K562 (cell line): ENCODE data around the gene SHFL. TPM values are rescaled to one million over a fixed set of nuclear protein-coding genes. Genes with fewer than 3 reads are reported as not detected.

Source experiments
- ATAC-seq: fragments of 200-7000 bp; cut with Tn5 transposase; 3 replicates; pipeline ENCODE4 v1.9.1; 2020; ENCODE audit warnings: moderate library complexity
- BruUV-seq: library from RNA; stranded (reverse); fragments of 400-500 nt; replicated peaks from 2 replicates; lab custom pipeline; 2021; lab: Mats Ljungman, UMichigan
- CTCF ChIA-PET: fragments of 300-600 bp; formaldehyde crosslinking; extraction: SDS; loops from one replicate; lab custom pipeline; 2021; ENCODE audit warnings: low intra/inter-chr PET ratio; lab: Yijun Ruan, JAX
- POLR2A ChIA-PET: fragments of 300-600, 350-650 bp; sonication (Branson Sonifier 250); formaldehyde crosslinking; extraction: SDS; loops from one replicate; lab custom pipeline; 2021; ENCODE audit warnings: antibody characterized with exemption, inconsistent platforms; lab: Yijun Ruan, JAX
- DNase-seq, 4 experiments: peaks; one replicate each; pipeline versions ENCODE4 v3.0.0 to v3.0.0-alpha.2; 2011 to 2018; ENCODE audit warnings: low spot score in 3 of 4, mixed read lengths in 3 of 4; ENCODE audit errors: extremely low read depth in 1 of 4
- FAIRE-seq: peaks from 2 replicates; lab custom pipeline; 2011; peaks lifted over from hg19 to GRCh38; lab: Jason Lieb, UNC
- H2AFZ ChIP-seq: 2 replicates; pipeline ENCODE4 v1.6.0; 2011; ENCODE audit warnings: low read depth, low read length, control low read depth, inconsistent platforms
- H3K27ac ChIP-seq: fragments of 200-600 bp; 3 replicates; pipeline ENCODE4 v1.8.0; 2011; ENCODE audit warnings: low read depth, mild to moderate bottlenecking, control low read depth, inconsistent platforms, low read length, moderate library complexity, mixed read lengths; ENCODE audit errors: extremely low read depth
- H3K27me3 ChIP-seq, 2 experiments: fragments of 300-600 bp in 1 of 2; 2 replicates in 1 of 2; 3 replicates in 1 of 2; pipeline versions ENCODE4 v1.6.0 to v1.8.0; 2011; ENCODE audit warnings: inconsistent platforms in 2 of 2, low read length in 2 of 2, mild to moderate bottlenecking in 1 of 2, mixed read lengths in 1 of 2, moderate library complexity in 1 of 2; ENCODE audit not compliant: control insufficient read depth in 2 of 2, insufficient read depth in 2 of 2
- H3K36me3 ChIP-seq: fragments of 300-600 bp; 3 replicates; pipeline ENCODE4 v1.8.0; 2011; ENCODE audit warnings: mild to moderate bottlenecking, low read length, inconsistent platforms; ENCODE audit not compliant: control insufficient read depth, insufficient read depth
- H3K4me1 ChIP-seq, 2 experiments: fragments of 200-600 bp in 1 of 2; replicated peaks in 1 of 2; 2 replicates in 1 of 2; 3 replicates in 1 of 2; pipeline versions ENCODE4 v1.5.1 to v1.8.0; 2011; ENCODE audit warnings: inconsistent platforms in 2 of 2, low read length in 2 of 2, mild to moderate bottlenecking in 1 of 2, mixed read lengths in 1 of 2, moderate library complexity in 1 of 2; ENCODE audit not compliant: control insufficient read depth in 2 of 2, insufficient read depth in 2 of 2
- H3K4me2 ChIP-seq: 2 replicates; pipeline ENCODE4 v1.6.1; 2011; ENCODE audit warnings: low read length, control low read depth, inconsistent platforms, mixed read lengths; ENCODE audit not compliant: insufficient read depth
- H3K4me3 ChIP-seq: fragments of 200-600 bp; sonication (generic), shearing (Covaris generic); 2 replicates; pipeline ENCODE4 v1.5.1; 2016; ENCODE audit warnings: control low read depth, inconsistent platforms
- H3K79me2 ChIP-seq: fragments of 200-600 bp; 3 replicates; pipeline ENCODE4 v1.8.0; 2011; ENCODE audit warnings: low read length, inconsistent platforms; ENCODE audit not compliant: control insufficient read depth, insufficient read depth
- H3K9ac ChIP-seq, 2 experiments: 2 replicates each; pipeline versions ENCODE4 v1.6.0 to v1.6.1; 2011; ENCODE audit warnings: low read depth in 2 of 2, low read length in 2 of 2, control low read depth in 1 of 2, inconsistent platforms in 1 of 2, mild to moderate bottlenecking in 1 of 2, mixed read lengths in 1 of 2; ENCODE audit not compliant: insufficient read depth in 1 of 2
- H3K9me1 ChIP-seq: one replicate; pipeline ENCODE4 v1.6.0; 2011; ENCODE audit warnings: inconsistent platforms, mild to moderate bottlenecking, low read length, moderate library complexity; ENCODE audit not compliant: control insufficient read depth, insufficient read depth
- H3K9me3 ChIP-seq: replicated peaks from 2 replicates; pipeline ENCODE4 v1.5.1; 2011; ENCODE audit warnings: low read depth, low read length, inconsistent platforms; ENCODE audit not compliant: control insufficient read depth, insufficient read depth
- H4K20me1 ChIP-seq: replicated peaks from 2 replicates; pipeline ENCODE4 v1.6.1; 2011; ENCODE audit warnings: low read length, inconsistent platforms, mixed read lengths; ENCODE audit not compliant: control insufficient read depth, insufficient read depth
- GABPB2 ChIP-seq: fragments of 250-450 bp; sonication (Bioruptor Pico); conservative IDR thresholded peaks from 2 replicates; pipeline ENCODE4 v1.5.1; 2021; ENCODE audit warnings: mild to moderate bottlenecking
- MED1 ChIP-seq: sonication (generic); formaldehyde crosslinking; IDR thresholded peaks from 2 replicates; pipeline ENCODE4 v1.8.1; 2023; ENCODE audit warnings: missing genetic modification reagents, borderline replicate concordance
- ZBTB33 ChIP-seq: sonication (generic); formaldehyde crosslinking; IDR thresholded peaks from 2 replicates; pipeline ENCODE4 v1.8.1; 2023; ENCODE audit warnings: mild to moderate bottlenecking, missing genetic modification reagents
- ZNF592 ChIP-seq: fragments of 450-650 bp; IDR thresholded peaks from 2 replicates; pipeline ENCODE4 v1.6.1; 2017; ENCODE audit warnings: antibody characterized with exemption, mild to moderate bottlenecking
- ZNF699 ChIP-seq: fragments of 250-450 bp; sonication (Bioruptor Pico); IDR thresholded peaks from 2 replicates; pipeline ENCODE4 v1.8.0; 2021; ENCODE audit warnings: mild to moderate bottlenecking, moderate library complexity; ENCODE audit not compliant: insufficient replicate concordance
- WGBS: fragments of 100-300 bp; shearing (Covaris generic); methylation state at CpG from one replicate; pipeline ENCODE4 v1.1.6; 2016; ENCODE audit warnings: low coverage, mixed read lengths; ENCODE audit not compliant: insufficient coverage; ENCODE audit errors: missing lambda C conversion rate; 5-methylcytosine and 5-hydroxymethylcytosine counted together
- in situ Hi-C: fragments of 300-500 bp; cut with MboI; formaldehyde crosslinking; loops from 4 replicates; pipeline ENCODE4 v1.15.0; 2018; ENCODE audit warnings: inconsistent platforms, mixed read lengths
- intact Hi-C: fragments of 100-400 bp; cut with micrococcal nuclease; formaldehyde crosslinking; loops from 2 replicates; pipeline ENCODE4 v1.14.2; 2022
- polyA plus RNA-seq, 8 experiments: library from polyadenylated mRNA; depleted of rRNA in 4 of 8; stranded (reverse) in 5 of 8; unstranded in 3 of 8; fragments of >200 nt; fragmentation: Nextera tagmentation in 2 of 8; fragmentation: Illumina TruSeq in 1 of 8; extraction: Ambion mirVana in 2 of 8; extraction: Trizol in 1 of 8; gene quantifications; 2 replicates each; pipeline versions ENCODE4 v1.2.1 to v1.2.3, GENCODE V29; 2011 to 2014; ENCODE audit warnings: inconsistent platforms in 1 of 8, missing spikeins in 1 of 8
- total RNA-seq, 7 experiments: library from RNA; depleted of rRNA in 6 of 7; stranded (reverse); fragments of >200 nt in 6 of 7; fragmentation: Illumina TruSeq in 2 of 7; extraction: Trizol in 2 of 7; gene quantifications; 2 replicates each; pipeline versions ENCODE4 v1.2.1 to v1.2.3, GENCODE V29; 2011 to 2021; ENCODE audit warnings: low replicate concordance in 1 of 7

SHFL gene
- total and polyA plus RNA-seq, 9 of the 15 experiments (the other 6 are each of a cell fraction or from before 2014, with no cell fraction given): 1.5 to 25.7 (median 13.0) TPM

- ChIA-PET CTCF (no interaction called here), POLR2A (interaction anchor here (0.6 to 1.5 kb wide), 4 partner anchors 11 to 130 kb away, joined by 3 read pairs; no protein-coding TSS in a partner anchor)
- Histone ChIP-seq H2AFZ (no peak overlapping the region), H3K4me2 (no peak overlapping the region), H3K9ac (no peak overlapping the region), H3K9me3 (no peaks in the 10 kb centered on the region), H3K9me1 (no peaks in the 10 kb centered on the region), H3K36me3 (peaks cover 98% of the 10 kb centered on the region), H3K4me1 (0 out of 5 replicates have a peak, but pooled peaks cover 0 to 12% of the 10 kb centered on the region in 2 experiments), H3K27ac (no peak overlapping the region), H3K4me3 (no peak overlapping the region), H4K20me1 (0 out of 2 replicates have a peak, but pooled peaks cover 5% of the 10 kb centered on the region), H3K27me3 (no peaks in the 10 kb centered on the region), H3K79me2 (no peaks in the 10 kb centered on the region)
- TF ChIP-seq ZBTB33 (CRISPR knock-in tag) (peak; percentile 47; the same call in 1 of the 2 replicates), GABPB2 (no peak), MED1 (CRISPR knock-in tag) (no peak), ZNF699 (CRISPR knock-in tag) (no peak), ZNF592 (no peak)
- WGBS: 91% methylated on average over 12 of the region's 23 CpGs
- intact Hi-C loops: no loop called here
- BruUV-seq: no TSS peak
- no peak for FAIRE-seq
- in situ Hi-C loops: no loop called here
- no peak for ATAC-seq
- no peak for DNase-seq
These were observed 53.8 kb downstream of the SHFL start for GRCh38 chr19:10139952-10140351.
